Liver (tissue), 3 donors: ENCODE data around the gene DEFB114.

ENCODE experiments used
- ATF3 ChIP-seq: IDR thresholded peaks from 2 replicates; pipeline ENCODE4 v1.6.1; 2016; ENCODE audit warnings: antibody characterized with exemption
- CTCF ChIP-seq: fragments of 150-350 bp; IDR thresholded peaks from 2 replicates; pipeline ENCODE4 v1.5.1; 2017; ENCODE audit warnings: improper control_type of control experiment, low read depth, low read length; ENCODE audit not compliant: missing input control
- FOXA2 ChIP-seq: IDR thresholded peaks from 2 replicates; pipeline ENCODE4 v1.6.1; 2016; ENCODE audit warnings: antibody characterized with exemption
- GABPA ChIP-seq, 2 donors: IDR thresholded peaks in 1 of 2; conservative IDR thresholded peaks in 1 of 2; 2 replicates each; pipeline ENCODE4 v1.6.1; 2016; ENCODE audit warnings: antibody characterized with exemption in 2 of 2, mild to moderate bottlenecking in 1 of 2, moderate library complexity in 1 of 2
- HNF4G ChIP-seq: IDR thresholded peaks from 2 replicates; pipeline ENCODE4 v1.6.1; 2016; ENCODE audit warnings: antibody characterized with exemption
- MAX ChIP-seq: IDR thresholded peaks from 2 replicates; pipeline ENCODE4 v1.6.1; 2016; ENCODE audit warnings: antibody characterized with exemption
- NR2F2 ChIP-seq: IDR thresholded peaks from 2 replicates; pipeline ENCODE4 v1.6.1; 2016; ENCODE audit warnings: antibody characterized with exemption
- RAD21 ChIP-seq, 2 donors: IDR thresholded peaks; 2 replicates each; pipeline ENCODE4 v1.6.1; 2016; ENCODE audit warnings: antibody characterized with exemption in 2 of 2, mild to moderate bottlenecking in 2 of 2
- REST ChIP-seq: IDR thresholded peaks from 2 replicates; pipeline ENCODE4 v1.6.1; 2016; ENCODE audit warnings: antibody characterized with exemption, mild to moderate bottlenecking
- RXRA ChIP-seq, 2 donors: IDR thresholded peaks; 2 replicates each; pipeline ENCODE4 v1.6.1; 2017 to 2018; ENCODE audit warnings: antibody characterized with exemption in 2 of 2, mild to moderate bottlenecking in 1 of 2
- SP1 ChIP-seq: IDR thresholded peaks from 2 replicates; pipeline ENCODE4 v1.6.1; 2018; ENCODE audit warnings: antibody characterized with exemption, mild to moderate bottlenecking
- TAF1 ChIP-seq: conservative IDR thresholded peaks from 2 replicates; pipeline ENCODE4 v1.6.1; 2016; ENCODE audit warnings: antibody characterized with exemption, mild to moderate bottlenecking
- YY1 ChIP-seq: IDR thresholded peaks from 2 replicates; pipeline ENCODE4 v1.6.1; 2016; ENCODE audit warnings: antibody characterized with exemption, mild to moderate bottlenecking
- ZBTB33 ChIP-seq: IDR thresholded peaks from 2 replicates; pipeline ENCODE4 v1.6.1; 2016; ENCODE audit warnings: antibody characterized with exemption
- donor health status: healthy.
- donor health status: healthy.

- TF ChIP-seq CTCF (no peak), ZBTB33 (no peak), HNF4G (no peak), YY1 (no peak), TAF1 (no peak), REST (no peak), GABPA (IDR thresholded peaks at IDR 0.05 in 1 of 2, conservative IDR thresholded peaks at IDR 0.05 in 1 of 2) (no peak), RAD21 (IDR thresholded peaks at IDR 0.05) (no peak), ATF3 (no peak), NR2F2 (no peak), FOXA2 (no peak), RXRA (IDR thresholded peaks at IDR 0.05) (no peak), SP1 (no peak), MAX (no peak)
Measured at GRCh38 chr6:50003139-50003538, 39.2 kb upstream of the DEFB114 start.
